Prostate gland (tissue), 2 donors: Measurements from ENCODE around the gene CHODL.

Experiments
- CTCF ChIP-seq, 4 experiments: fragments of 200-600 bp in 2 of 4; fragments of 450-650 bp in 2 of 4; sonication (generic) in 2 of 4; IDR thresholded peaks; 1 replicate in 3 of 4; 2 replicates in 1 of 4; pipeline ENCODE4 v1.5.1; 2016 to 2019; ENCODE audit warnings: antibody characterized with exemption in 4 of 4, mild to moderate bottlenecking in 2 of 4, moderate library complexity in 2 of 4
- POLR2A ChIP-seq: fragments of 450-650 bp; IDR thresholded peaks from one replicate; pipeline ENCODE4 v1.6.1; 2016; ENCODE audit warnings: antibody characterized with exemption, mild to moderate bottlenecking
- POLR2AphosphoS5 ChIP-seq: sonication (generic); formaldehyde crosslinking; IDR thresholded peaks from one replicate; pipeline ENCODE4 v1.6.1; 2017; ENCODE audit warnings: antibody characterized with exemption

DNA sequence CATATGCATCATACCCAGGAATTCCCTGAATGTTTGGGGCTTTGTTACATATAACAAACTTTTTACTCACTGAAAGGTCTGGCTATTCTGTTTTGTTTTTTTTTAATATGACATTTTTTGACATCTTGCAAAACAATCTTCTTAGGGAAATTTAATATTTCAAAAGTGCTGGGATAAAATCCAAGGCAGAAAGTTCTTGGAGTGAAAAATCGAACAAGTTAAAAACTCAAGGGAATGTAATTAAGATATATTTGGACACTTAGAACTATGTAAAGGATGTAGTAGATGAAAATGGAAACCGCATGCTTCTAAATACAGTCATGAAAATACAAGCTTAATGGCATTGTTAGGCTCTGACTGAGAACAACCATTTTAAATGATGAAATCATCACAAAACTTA is 8.6 kb downstream of the CHODL start:
- TF ChIP-seq CTCF (IDR thresholded peaks at IDR 0.05) (no peak), POLR2A (no peak), POLR2AphosphoS5 (no peak)
